ENCODE measurements around the gene CACNA1S.
A peak's percentile ranks its signal among the peaks of the same experiment; 100 is the strongest.

The CACNA1S gene

DNA sequence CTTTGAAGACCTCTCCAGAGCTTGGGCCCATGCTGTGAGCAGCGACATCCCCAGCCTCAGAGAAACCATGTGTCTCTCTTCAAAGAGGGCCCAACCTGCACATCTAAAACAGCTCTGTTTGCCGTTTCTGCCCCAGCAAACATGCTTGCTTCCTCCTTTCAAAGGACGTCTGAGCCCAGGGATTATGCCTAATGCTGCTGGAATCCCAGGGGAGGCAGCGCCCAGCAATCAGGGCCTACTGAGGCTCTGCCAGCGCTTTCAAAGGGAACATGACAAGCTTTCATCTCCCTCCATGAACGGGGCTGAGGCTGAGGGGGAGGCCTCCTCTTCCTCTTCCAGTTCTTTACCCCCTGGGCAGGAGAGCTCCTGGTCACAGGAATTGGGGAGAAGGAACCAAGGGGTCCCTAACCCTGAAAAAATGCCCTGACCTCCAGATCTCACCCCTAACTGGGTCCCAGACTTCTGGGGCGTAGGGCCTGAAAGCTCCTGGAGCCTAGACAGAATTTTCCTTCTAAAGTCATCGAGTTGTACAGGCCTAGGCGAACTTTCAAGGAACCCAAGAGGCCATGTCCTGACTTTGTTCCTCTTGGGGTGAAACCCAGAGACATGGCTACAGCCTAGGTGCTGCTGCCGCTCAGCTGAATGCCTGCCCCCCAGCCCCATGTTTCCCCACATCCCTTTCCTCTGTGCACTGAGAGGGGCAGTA, 28.2 kb upstream of the CACNA1S start:
- no peak for DNase-seq (ENCODE audit: low read depth in 2 of 2)

DNA sequence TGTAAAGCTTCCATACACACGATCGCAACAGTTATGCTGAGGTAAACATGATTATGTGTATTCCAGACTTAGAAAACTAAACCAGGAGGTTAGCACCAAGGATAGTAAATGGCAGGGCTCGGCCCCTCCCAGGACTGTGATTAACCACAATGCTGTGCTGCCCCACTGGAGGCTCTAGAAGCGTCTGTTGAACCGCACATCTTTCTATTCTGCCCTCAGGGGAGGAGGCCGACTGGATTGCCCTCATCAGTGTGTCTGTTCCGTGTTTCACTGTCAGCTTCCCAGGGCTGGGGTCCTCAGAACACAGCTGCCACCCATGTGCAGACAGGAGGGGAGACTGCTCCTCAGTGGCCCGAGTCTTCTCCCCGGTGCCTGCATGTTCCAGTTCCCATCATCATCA, 27.5 kb upstream of the CACNA1S start:
- no peak for DNase-seq (ENCODE audit: low read depth in 2 of 2)

DNA sequence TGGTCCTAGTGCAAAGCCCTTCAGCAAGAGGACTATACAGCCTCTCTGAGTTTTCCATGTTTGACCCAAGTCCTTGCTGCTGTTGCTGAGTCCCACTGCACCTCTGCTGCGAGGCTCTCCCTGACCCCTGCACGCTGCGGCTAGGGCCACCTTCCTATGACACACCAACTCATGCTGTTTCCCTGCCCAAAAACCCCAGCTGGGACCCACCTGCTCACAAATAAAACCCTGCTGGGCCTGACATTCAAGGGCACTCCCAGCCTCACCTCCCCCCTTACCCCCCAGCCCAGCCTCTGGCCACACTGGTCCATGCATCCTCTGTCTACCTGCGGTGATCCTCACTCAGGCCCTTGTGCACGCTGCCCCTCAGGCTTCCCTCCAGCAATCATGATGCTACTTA, 27.1 kb upstream of the CACNA1S start:
- DNase-seq (ENCODE audit: low read depth in 2 of 2): no peak

DNA sequence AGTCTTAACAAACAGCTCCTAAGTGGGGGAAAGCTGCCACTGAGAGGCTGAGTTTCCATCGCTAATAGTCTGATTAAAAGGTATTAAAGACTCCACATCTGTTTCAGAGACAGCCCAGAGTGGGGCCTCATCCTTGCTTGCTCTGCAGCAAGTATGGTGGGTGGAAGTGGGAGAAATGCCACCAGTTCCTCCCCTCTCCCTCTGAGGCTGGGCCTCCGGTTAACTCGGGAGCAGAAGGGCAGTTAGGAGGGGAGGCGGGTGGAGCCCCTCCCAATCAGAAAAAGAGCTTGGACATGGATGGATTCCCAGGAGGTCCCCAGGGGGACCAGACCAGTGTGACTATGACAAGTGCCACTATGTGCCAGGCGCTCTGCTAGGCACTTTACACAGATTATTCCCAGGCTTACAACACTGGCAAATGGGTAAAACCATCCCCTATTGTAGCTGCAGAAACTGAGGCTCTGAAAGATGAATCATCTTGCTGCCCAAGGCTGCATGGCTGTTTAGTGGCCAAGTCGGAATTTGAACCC, 26.1 kb upstream of the CACNA1S start:
- DNase-seq (ENCODE audit: low read depth in 2 of 2): no peak

- no peak for DNase-seq (ENCODE audit: low read depth in 2 of 2)
Observed at GRCh38 chr1:201137579-201138310, 25.5 kb upstream of the CACNA1S start.

DNA sequence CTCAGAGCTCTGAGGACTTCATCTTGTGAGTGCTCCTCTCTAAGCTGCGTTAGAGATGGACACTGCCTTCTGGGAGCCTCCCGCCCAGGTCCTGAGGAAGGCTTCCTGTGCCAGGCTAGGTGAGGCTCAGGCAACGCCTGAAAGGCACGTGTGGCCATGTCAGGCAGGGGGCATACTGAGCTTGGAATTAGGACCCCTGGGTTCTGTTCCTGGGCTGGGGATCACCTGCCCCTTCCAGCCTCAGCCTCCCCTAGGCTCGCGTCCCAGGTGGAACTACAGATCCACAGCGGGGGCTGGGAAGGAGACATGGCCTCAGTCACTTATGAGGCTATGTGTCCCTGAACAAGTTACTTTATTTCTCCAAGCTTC, 24.8 kb upstream of the CACNA1S start:
- DNase-seq (ENCODE audit: low read depth in 2 of 2): no peak

- no peak for DNase-seq (ENCODE audit: low read depth in 2 of 2)
Observed at GRCh38 chr1:201136355-201137023, 24.3 kb upstream of the CACNA1S start.

DNA sequence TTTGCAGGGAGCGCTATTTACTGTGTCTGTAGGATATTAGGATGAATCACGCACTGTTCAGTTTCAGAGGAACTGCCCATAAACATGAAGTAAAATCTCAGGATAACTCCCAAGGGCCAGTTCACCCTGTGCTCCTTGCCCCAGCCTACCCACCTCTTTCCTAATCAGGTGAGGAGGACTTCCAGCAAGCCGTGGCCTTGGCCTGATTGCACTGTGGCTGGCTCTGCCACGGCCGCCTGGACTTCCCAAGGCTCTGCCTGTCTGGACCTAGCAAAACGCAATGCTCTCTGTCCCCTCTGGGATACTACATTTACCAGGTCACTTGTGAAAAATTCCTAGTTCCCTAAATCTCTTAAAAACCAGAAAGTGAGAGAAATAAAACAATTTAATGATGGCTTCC, 22.2 kb upstream of the CACNA1S start:
- no peak for DNase-seq (ENCODE audit: low read depth in 2 of 2)

GRCh38 chr1:201131398-201131797, 19.2 kb upstream of the CACNA1S start:
- DNase-seq (ENCODE audit: low read depth in 2 of 2): no peak

GRCh38 chr1:201128962-201129361, 16.7 kb upstream of the CACNA1S start:
- no peak for DNase-seq (ENCODE audit: low read depth in 2 of 2)

GRCh38 chr1:201128476-201128875, 16.2 kb upstream of the CACNA1S start:
- no peak for DNase-seq (ENCODE audit: low read depth in 2 of 2)

DNA sequence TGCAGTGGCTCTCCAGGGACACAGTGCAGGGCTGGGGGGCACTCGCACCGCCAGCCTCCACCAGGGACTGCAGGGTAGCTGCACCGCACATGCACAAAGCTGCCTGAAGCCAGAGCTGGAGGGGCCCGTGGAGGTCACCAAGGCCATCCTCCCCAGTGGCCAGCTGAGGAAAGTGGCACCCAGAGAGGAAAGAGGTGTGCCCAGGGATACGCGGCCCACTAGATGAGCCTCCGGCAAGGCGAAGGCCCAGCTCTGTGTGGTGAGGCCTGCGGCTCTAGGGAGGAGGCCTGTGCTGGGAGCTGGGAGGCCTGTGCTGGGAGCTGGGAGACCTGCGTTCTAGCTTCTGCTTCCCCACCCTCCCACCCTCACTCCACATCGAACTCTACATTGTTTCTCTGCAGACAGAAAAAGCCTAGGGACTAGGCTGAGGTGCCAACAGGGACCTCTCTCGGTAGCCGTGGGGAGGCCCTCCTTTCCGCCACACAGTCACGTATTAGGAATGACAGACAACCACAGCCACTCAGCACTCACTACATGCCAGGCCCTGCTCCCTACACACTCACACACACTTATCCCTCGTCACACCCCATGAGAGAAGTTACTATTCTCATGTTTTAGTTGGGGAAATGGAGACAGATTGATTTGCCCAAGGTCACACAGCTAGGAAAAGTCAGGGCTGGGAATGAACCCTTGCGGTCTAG, 15.7 kb upstream of the CACNA1S start:
- no peak for DNase-seq (ENCODE audit: low read depth in 2 of 2)

DNA sequence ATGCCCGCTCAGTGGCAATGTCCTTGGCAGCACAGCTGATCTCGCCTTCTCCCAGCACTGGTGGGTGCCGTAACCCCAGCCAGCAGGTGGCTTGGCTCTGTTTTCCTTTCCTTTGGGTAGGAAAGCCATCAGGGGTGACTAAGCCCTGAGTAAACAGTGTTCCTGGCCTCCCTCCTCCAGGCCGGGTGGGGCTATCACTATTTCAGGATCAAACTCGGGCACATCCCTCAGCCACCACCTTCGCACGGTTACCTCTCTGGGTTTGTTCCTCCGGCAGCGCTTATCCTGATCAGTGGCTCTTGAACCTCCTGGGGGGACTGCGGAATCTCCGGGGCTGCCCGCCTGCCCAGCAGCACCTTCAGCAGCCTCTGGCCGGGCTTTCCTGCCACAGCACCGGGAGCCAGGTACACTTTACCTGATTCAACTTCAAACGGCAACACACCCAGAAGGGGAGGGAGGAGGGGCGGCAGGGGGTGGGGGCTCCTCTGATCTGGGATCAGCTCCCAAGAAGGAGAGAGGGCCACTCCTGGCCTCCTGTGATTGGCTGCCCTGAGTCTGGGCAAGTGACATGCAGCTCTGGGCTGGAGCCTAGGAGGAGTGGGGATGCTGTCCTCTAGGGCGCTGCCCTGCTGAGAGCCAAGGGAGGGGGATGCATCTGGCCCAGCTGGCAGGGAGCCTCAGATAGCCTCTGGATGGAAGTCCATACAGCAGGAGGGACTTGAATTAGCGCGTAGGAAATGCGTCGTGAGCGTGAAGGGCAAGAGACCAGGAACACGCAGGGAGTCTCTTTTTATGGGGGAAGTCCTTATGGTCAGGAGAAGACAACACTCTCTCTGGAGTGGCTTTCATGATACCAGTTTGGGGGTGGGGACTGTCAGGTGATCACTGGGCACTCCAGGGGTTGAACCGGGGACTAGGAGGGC, 14.9 kb upstream of the CACNA1S start, which contains the start of gene ASCL5:
TSS of gene ASCL5 (minus strand) at position 353 of the 923 bp plus-strand sequence. CDS start 11,812 bp downstream, outside the sequence.
- DNase-seq (ENCODE audit: low read depth in 2 of 2): no peak

GRCh38 chr1:201126463-201126831, 14.2 kb upstream of the CACNA1S start:
- no peak for DNase-seq (ENCODE audit: low read depth in 2 of 2)

DNA sequence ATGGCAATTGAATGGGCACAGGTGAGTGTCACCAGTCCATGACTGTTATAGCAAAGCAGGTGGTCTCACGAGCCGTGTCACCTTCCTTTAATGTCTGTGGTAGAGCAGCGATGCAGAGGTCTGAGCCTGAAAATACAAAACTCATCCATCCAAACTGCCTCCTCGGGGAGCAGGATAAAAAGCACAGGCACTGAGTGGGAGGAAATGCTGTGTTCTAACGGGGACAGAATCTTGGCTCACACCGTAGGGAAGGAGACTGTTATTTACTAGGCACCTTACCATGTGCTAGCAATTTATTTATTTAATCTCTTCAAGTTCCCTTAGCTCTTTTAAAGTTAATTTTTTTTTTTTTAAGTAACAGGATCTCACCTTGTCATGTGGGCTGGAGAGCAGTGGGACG, 13.6 kb upstream of the CACNA1S start:
- DNase-seq (ENCODE audit: low read depth in 2 of 2): no peak

- no peak for DNase-seq (ENCODE audit: low read depth in 2 of 2)
Observed at GRCh38 chr1:201125019-201125418, 12.8 kb upstream of the CACNA1S start.

GRCh38 chr1:201123866-201124265, 11.6 kb upstream of the CACNA1S start:
- DNase-seq (ENCODE audit: low read depth in 2 of 2): no peak

GRCh38 chr1:201122321-201122957, 10.2 kb upstream of the CACNA1S start:
- DNase-seq (ENCODE audit: low read depth in 2 of 2): no peak

- peak in 1 of 2 donors; percentile 25 for DNase-seq (ENCODE audit: low read depth in 2 of 2)
Observed at GRCh38 chr1:201119206-201120197, 7.3 kb upstream of the CACNA1S start.

Data from stimulated activated CD8-positive, alpha-beta memory T cell treated with anti-CD3 and anti-CD28 coated beads, Interleukin-2, amount 100 ng/mL, for 1 hour (primary cell).